Measurements from ENCODE around the gene BMPER. TPM values are rescaled to one million over a fixed set of nuclear protein-coding genes. Genes with fewer than 3 reads are reported as not detected.

BMPER gene
- total RNA-seq, 4 donors from 2014 or later: 1.0 to 22.5 (median 12.0) TPM

DNA sequence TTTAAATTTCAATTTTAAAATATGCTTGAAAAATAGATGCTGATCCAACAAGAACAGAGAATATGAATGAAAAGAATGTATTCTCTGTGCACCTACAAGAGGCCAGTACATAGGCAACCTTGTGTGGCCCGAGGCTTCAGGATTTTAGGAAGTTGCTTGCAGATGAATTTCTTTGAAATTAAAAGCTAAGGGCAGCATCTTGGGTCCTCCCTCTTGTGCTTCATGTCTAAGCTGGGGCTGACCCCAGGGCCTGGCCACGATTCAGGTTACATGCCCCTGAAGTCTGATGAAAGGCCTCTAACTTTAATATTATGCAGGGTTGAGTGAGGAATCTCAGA is 138.9 kb downstream of the BMPER start:
- no peaks in the 10 kb centered on the region for H3K36me3 ChIP-seq
- no peaks in the 10 kb centered on the region for H3K27me3 ChIP-seq
- H3K9me3 ChIP-seq: no peaks in the 10 kb centered on the region
- no peak overlapping the region for H3K27ac ChIP-seq
- no peak overlapping the region for H3K4me3 ChIP-seq
- TF ChIP-seq EP300 (IDR thresholded peaks at IDR 0.05) (no peak), POLR2AphosphoS5 (IDR thresholded peaks at IDR 0.05) (no peak), POLR2A (IDR thresholded peaks at IDR 0.05) (no peak)
- TF ChIP-seq, protein P1, sequence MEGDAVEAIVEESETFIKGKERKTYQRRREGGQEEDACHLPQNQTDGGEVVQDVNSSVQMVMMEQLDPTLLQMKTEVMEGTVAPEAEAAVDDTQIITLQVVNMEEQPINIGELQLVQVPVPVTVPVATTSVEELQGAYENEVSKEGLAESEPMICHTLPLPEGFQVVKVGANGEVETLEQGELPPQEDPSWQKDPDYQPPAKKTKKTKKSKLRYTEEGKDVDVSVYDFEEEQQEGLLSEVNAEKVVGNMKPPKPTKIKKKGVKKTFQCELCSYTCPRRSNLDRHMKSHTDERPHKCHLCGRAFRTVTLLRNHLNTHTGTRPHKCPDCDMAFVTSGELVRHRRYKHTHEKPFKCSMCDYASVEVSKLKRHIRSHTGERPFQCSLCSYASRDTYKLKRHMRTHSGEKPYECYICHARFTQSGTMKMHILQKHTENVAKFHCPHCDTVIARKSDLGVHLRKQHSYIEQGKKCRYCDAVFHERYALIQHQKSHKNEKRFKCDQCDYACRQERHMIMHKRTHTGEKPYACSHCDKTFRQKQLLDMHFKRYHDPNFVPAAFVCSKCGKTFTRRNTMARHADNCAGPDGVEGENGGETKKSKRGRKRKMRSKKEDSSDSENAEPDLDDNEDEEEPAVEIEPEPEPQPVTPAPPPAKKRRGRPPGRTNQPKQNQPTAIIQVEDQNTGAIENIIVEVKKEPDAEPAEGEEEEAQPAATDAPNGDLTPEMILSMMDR (IDR thresholded peaks at IDR 0.05): no peak
- peak; percentile 36 for ATAC-seq
- H3K4me1 ChIP-seq: peaks cover 0 to 4% (median 0%) of the 10 kb centered on the region in 3 donors
- 71 to 85% methylated on average over 2 of the region's 2 CpGs for WGBS, 2 donors (ENCODE audit: low coverage in 1 of 2)

DNA sequence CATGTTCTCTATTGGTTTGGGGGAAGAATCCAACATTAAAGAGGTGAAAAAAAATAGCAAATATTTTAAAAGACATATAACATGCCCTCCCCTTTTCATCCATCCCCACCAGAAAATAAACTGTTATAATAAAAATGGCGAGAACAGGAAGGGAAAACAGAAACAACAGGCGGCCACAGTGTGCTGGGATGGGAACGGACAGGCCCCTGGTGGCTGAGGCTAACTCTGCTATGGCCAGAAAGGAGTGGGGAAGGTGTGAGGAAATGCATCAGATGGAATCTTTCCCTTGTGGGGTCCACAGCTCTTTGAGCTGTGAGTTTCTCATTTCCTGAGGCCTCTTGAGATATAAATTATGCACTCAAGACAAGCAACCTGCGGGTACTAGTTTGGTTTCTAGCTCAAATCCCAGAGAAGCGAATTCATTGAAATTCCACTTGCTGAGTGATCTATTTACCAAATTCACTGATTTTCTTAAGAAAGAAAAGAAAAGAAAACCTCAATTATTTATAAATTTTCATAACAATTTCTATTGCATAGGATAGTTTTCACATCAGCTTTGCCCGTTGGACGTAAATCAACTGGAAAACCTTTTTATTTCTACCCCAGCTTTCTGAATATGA is 139.5 kb downstream of the BMPER start:
- Histone ChIP-seq H3K9me3 (no peaks in the 10 kb centered on the region), H3K36me3 (no peaks in the 10 kb centered on the region), H3K4me3 (no peak overlapping the region), H3K4me1 (no peaks in the 10 kb centered on the region), H3K27me3 (no peaks in the 10 kb centered on the region), H3K27ac (no peak overlapping the region)
- no peak for ATAC-seq
- WGBS, 2 donors (ENCODE audit: low coverage in 1 of 2): 74 to 93% methylated on average over 7 of the region's 7 CpGs
- TF ChIP-seq, protein P1 (IDR thresholded peaks at IDR 0.05): no peak
- no peak for TF ChIP-seq EP300 (IDR thresholded peaks at IDR 0.05)

DNA sequence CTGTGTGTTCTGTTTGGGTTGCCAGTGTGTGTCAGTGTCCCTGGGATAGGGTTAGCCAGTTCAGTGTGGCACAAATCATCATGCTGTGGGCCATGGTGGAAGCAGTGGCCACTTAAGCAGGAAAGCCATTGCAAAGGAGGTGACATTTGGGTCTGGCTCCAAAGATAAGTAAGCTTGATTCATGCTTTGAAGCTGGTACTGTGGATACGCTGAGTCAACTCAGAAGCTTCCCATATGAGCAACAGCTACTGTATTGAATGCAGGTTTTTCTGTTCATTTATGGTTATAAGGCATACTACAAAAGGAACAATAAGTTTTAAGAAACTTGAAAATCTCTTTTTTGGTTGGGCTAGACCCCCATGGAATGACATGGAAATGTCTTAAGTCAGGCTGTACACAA is 143.1 kb downstream of the BMPER start:
- H3K9me3 ChIP-seq: no peaks in the 10 kb centered on the region
- H3K27ac ChIP-seq: no peak overlapping the region
- no peaks in the 10 kb centered on the region for H3K4me1 ChIP-seq
- H3K36me3 ChIP-seq: peaks cover 0 to 9% of the 10 kb centered on the region in 2 donors
- WGBS, 2 donors (ENCODE audit: low coverage in 1 of 2): 100% methylated on average over 1 of the region's 1 CpG
- ATAC-seq: no peak
- TF ChIP-seq, protein P1 (IDR thresholded peaks at IDR 0.05): no peak
- TF ChIP-seq POLR2A (IDR thresholded peaks at IDR 0.05) (no peak), POLR2AphosphoS5 (IDR thresholded peaks at IDR 0.05) (no peak), EP300 (IDR thresholded peaks at IDR 0.05) (no peak)
- no peak overlapping the region for H3K4me3 ChIP-seq
- no peaks in the 10 kb centered on the region for H3K27me3 ChIP-seq

DNA sequence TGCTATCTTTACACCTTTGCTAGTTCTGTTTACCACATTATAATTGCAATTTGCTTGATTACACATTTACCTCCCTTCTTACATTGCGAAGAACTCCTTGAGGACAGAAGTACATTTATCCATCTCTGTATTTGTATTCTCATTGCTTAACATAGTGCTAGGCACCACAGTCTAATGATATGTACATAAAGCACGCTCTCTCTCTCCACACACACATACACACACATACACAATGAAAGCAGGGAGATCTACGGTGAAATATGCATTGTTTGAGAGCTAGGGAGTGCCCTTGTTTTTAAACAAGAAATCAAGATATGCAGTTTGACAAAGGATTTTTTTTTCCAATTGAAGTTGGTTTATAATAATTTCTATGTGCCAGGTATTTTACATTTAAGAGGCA is 148.7 kb downstream of the BMPER start:
- no peak overlapping the region for H3K27ac ChIP-seq
- TF ChIP-seq, protein P1 (IDR thresholded peaks at IDR 0.05): no peak
- TF ChIP-seq POLR2AphosphoS5 (IDR thresholded peaks at IDR 0.05) (no peak), POLR2A (IDR thresholded peaks at IDR 0.05) (no peak), EP300 (IDR thresholded peaks at IDR 0.05) (no peak)
- 94 to 97% methylated on average over 2 to 3 of the region's 3 CpGs for WGBS, 2 donors (ENCODE audit: low coverage in 1 of 2)
- no peaks in the 10 kb centered on the region for H3K9me3 ChIP-seq
- peaks cover 0 to 7% (median 0%) of the 10 kb centered on the region in 3 donors for H3K4me1 ChIP-seq
- ATAC-seq: no peak
- H3K27me3 ChIP-seq: no peaks in the 10 kb centered on the region
- no peak overlapping the region for H3K4me3 ChIP-seq
- H3K36me3 ChIP-seq: peaks cover 0 to 23% of the 10 kb centered on the region in 2 donors

DNA sequence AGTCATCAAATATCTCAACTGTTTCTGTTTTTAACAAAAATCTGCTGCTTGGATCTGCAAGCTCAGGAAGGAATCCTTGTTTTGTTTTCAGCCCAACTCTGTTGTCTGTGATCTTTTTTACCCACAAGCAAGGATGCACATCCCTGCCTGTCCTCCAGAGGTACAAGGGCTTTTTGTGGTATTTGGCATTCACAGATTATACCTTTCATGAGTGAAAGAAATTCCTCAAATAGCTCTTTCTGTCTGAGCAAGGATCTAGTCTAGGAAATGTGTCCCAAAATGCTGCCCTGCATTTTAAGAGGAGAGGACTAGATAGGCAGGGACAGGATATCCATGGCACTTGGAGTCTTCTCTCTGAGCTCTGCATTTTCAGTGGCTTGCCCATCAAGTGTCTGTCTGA is 151.8 kb downstream of the BMPER start:
- Histone ChIP-seq H3K9me3 (no peaks in the 10 kb centered on the region), H3K4me3 (no peak overlapping the region), H3K27me3 (no peaks in the 10 kb centered on the region), H3K27ac (no peak overlapping the region), H3K4me1 (peaks cover 0 to 15% (median 0%) of the 10 kb centered on the region in 3 donors), H3K36me3 (peaks cover 0 to 19% of the 10 kb centered on the region in 2 donors)
- TF ChIP-seq POLR2A (IDR thresholded peaks at IDR 0.05) (no peak), POLR2AphosphoS5 (IDR thresholded peaks at IDR 0.05) (no peak), EP300 (IDR thresholded peaks at IDR 0.05) (no peak)
- TF ChIP-seq, protein P1 (IDR thresholded peaks at IDR 0.05): no peak
- no peak for ATAC-seq
